Activated CD8-positive, alpha-beta memory T cell treated with anti-CD3 and anti-CD28 coated beads, Interleukin-2, amount 50 U/mL, for 4 hours (primary cell): Measurements from ENCODE around the gene FRMPD2.
"Not testable (repeated sequence)": the region's sequence is repeated elsewhere in the genome, so short reads cannot be mapped to it uniquely, and the experiment has no call there.

Source experiments
- DNase-seq: peaks from one replicate; pipeline ENCODE4 v3.0.0-alpha.2; 2020

FRMPD2 gene

DNA sequence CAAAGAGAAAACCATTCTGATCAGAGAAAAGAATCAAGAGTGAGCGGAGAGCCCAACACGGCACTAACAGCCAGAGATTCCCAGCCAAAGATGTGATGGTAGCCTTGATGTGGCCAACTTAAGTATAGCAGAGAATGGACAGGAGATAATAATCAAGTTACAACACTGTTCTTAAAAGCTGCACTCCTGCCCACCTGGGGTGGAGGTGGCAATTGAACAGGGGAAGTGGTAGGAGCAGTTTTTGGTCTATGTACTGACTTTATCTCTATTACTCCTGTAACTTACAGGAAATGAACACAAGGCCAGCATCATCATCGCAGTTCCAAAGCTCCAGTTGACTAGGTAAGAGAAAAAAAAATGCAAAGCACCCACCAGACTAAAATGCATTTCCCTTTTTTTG lies 164.2 kb downstream of the FRMPD2 start:
- not testable (repeated sequence) for DNase-seq
